DND-41 (cell line): ENCODE data around the gene DMRT1.

ENCODE experiments used
- EZH2 ChIP-seq: IDR thresholded peaks from 3 replicates; pipeline ENCODE4 v1.6.1; 2012; ENCODE audit warnings: borderline replicate concordance, low read depth, mild to moderate bottlenecking, moderate library complexity, low read length, inconsistent platforms; ENCODE audit not compliant: severe bottlenecking
- TF ChIP-seq, protein P1 (sequence below): IDR thresholded peaks from 2 replicates; pipeline ENCODE4 v1.5.1; 2012; ENCODE audit warnings: borderline replicate concordance, low read length, moderate library complexity, mild to moderate bottlenecking; ENCODE audit not compliant: poor library complexity, severe bottlenecking; ENCODE audit errors: extremely low read depth

DNA sequence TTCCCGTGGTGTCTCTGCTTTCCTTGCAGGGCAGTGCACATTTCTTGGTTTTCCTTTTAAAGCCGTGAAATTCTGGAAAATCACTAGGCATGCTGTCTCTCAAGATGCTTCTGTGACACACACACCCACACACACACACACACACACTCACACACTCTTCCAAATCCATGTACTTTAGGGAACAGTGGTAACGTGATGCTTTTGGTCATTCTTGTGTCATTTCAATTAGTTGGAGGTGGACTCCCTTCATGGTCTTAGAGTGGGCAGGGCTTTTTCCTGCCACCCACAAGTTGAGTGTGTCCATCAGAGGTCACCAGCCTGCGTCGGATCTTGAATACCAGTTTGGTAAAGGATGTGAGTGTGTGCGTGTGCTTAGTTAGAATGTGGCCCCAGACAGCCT is 64.4 kb downstream of the DMRT1 start:
- TF ChIP-seq, protein P1, sequence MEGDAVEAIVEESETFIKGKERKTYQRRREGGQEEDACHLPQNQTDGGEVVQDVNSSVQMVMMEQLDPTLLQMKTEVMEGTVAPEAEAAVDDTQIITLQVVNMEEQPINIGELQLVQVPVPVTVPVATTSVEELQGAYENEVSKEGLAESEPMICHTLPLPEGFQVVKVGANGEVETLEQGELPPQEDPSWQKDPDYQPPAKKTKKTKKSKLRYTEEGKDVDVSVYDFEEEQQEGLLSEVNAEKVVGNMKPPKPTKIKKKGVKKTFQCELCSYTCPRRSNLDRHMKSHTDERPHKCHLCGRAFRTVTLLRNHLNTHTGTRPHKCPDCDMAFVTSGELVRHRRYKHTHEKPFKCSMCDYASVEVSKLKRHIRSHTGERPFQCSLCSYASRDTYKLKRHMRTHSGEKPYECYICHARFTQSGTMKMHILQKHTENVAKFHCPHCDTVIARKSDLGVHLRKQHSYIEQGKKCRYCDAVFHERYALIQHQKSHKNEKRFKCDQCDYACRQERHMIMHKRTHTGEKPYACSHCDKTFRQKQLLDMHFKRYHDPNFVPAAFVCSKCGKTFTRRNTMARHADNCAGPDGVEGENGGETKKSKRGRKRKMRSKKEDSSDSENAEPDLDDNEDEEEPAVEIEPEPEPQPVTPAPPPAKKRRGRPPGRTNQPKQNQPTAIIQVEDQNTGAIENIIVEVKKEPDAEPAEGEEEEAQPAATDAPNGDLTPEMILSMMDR, result no peak
- no peak for TF ChIP-seq EZH2
